GM12872 (cell line): ENCODE data around the gene CDC45.

Experiments used
- TF ChIP-seq, protein P1 (sequence below): IDR thresholded peaks from 3 replicates; pipeline ENCODE4 v1.5.1; 2011; ENCODE audit warnings: low read depth, mild to moderate bottlenecking, low read length, moderate library complexity; ENCODE audit not compliant: insufficient read depth

Gene CDC45

DNA sequence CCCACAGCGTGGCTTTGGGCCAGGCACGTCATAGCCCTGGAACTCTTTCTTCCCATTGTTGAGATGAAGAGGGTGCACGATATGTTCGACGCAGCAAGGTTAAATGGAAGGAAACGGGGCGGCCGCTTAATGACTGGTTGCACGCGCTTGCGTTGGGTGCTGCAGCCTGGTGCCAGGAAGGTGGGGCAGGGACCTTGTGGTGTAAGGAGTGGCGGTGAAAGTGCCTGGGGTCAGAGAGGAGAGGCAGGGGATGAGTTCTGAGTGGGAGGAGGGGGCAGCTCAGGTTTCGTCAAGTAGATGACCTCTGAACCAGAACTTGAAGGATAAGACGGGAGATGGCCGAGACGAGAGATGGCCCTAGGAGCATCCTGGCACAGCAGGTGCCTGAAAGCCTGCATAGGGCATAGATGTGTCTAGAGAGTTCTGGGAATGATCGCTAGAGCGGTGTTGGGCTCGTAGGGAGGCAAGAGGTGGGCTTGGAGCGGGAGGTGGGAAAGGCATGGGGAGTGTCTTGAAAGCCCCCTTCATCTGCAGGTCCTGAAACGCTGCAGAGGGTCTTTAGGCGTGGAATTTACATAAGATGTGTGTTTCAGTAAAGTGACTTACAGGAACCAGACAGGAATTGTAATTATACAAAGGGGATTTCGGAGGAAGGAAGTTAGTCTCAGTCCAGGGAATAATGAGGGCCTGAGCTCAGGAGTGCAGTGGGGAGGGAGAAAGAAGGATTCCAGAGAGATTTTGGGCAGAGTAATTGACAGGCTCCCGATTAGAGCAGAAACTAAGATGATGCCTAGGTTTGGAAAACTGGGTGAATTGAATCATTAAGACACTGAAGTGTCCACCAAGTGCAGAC is 87.7 kb downstream of the CDC45 start:
- TF ChIP-seq, protein P1, sequence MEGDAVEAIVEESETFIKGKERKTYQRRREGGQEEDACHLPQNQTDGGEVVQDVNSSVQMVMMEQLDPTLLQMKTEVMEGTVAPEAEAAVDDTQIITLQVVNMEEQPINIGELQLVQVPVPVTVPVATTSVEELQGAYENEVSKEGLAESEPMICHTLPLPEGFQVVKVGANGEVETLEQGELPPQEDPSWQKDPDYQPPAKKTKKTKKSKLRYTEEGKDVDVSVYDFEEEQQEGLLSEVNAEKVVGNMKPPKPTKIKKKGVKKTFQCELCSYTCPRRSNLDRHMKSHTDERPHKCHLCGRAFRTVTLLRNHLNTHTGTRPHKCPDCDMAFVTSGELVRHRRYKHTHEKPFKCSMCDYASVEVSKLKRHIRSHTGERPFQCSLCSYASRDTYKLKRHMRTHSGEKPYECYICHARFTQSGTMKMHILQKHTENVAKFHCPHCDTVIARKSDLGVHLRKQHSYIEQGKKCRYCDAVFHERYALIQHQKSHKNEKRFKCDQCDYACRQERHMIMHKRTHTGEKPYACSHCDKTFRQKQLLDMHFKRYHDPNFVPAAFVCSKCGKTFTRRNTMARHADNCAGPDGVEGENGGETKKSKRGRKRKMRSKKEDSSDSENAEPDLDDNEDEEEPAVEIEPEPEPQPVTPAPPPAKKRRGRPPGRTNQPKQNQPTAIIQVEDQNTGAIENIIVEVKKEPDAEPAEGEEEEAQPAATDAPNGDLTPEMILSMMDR, result no peak

DNA sequence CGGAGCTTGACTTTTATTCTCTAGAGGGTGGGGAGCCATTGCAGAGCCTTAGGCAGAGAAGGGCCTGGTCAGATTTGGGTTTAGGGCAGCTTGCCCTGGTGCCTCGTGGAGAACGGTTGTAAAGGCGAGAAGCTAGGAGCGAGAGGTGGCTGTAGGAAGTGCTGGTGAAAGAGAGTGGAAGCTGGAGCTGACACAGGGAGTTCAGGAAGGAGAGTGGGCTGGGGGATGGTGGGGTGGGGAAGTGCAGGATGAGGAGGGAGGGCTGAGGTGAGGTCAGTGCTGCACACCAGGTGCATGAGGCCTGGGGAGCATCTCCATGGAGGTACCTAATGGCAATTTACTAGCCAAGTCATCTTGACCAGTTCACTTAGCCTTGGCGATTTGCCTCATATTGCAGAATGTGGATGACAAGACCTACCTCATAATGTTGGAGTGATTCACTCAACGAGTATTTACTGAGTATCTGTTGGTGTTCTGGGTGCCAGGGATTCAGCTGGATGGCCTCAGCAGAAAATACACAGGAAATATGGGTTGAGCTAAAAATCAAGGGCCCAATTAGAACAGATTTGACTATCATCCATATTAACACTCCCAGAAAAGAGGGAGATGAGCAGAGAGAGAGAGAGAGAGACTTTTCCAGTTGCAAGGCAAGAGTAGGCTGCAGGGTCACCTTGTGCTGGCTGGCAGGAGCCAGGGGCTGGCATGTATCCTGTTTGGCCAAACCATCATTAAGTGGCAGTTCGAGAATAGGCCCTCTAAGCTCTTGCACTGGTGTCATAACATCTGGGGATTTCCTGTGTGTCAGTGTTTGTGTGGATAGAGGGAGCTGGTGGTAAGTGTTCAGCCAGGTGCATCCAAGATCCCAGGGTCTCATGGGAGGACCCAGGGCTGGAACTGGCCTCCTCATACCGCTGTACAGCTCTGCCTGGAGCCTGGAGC is 88.9 kb downstream of the CDC45 start:
- TF ChIP-seq, protein P1, result no peak

DNA sequence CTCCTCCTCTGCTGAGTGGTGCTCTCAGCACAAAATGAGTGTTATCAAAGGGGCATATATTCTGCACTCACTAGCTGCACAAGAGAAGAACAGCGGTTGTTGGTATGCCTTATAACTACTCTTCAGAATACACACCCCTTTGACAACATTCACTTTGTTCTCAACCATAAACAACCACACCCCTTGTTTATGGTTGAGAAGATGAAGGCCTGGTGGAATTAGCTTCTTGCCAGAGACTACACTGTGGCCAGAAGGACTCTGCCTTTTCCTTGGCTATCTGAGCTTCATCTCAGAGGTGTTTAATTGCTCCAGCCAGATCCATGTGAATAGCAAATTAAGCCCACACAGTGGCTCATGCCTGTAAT is 89.5 kb downstream of the CDC45 start:
- TF ChIP-seq, protein P1, result no peak

DNA sequence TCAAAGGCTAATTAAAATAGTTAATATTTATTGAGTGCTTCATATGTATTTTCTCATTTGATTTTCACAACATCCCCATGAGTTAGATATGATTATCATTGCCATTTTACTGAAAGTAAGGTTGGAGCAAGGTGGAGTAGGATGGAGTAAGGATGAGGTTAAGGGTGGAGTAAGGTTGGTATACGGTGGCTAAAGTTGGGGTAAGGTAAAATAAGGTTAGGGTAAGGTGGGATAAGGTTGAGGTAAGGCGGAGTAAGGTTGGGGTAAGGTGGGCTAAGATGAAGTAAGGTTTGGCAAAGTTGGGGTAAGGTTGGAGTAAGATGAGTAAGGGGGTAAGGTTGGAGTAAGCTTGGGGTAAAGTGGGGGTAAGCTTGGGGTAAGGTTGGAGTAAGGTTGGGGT is 90.3 kb downstream of the CDC45 start:
- TF ChIP-seq, protein P1, result no peak
